Measurements from ENCODE around the gene ZBTB11. TPM values are rescaled to one million over a fixed set of nuclear protein-coding genes. Genes with fewer than 3 reads are reported as not detected.
"Not testable (repeated sequence)": the region's sequence is repeated elsewhere in the genome, so short reads cannot be mapped to it uniquely, and the experiment has no call there.

Gene ZBTB11
- total RNA-seq, 1 experiment from 2014 or later: 22.4 TPM

GRCh38 chr3:101617478-101617877, 59.5 kb downstream of the ZBTB11 start:
- POLR2A ChIA-PET (ENCODE audit: low non-redundant PET): no interaction called here
- no TSS peak for BruUV-seq (replicated peaks)
- intact Hi-C loops (cut with micrococcal nuclease; ENCODE audit: unreplicated experiment): no loop called here
- Histone ChIP-seq H3K9me3 (ENCODE audit: low read depth, low read length, poor library complexity, severe bottlenecking) (no peaks in the 10 kb centered on the region), H3K36me3 (ENCODE audit: insufficient read depth, low read length, poor library complexity, severe bottlenecking) (no peaks in the 10 kb centered on the region), H3K4me3 (ENCODE audit: low read depth, low read length, poor library complexity, severe bottlenecking) (no peak overlapping the region), H3K4me1 (ENCODE audit: insufficient read depth, low read length, poor library complexity, severe bottlenecking) (no peaks in the 10 kb centered on the region), H3K27ac (ENCODE audit: low read depth, low read length, poor library complexity, severe bottlenecking) (no peak overlapping the region), H3K27me3 (replicated peaks; ENCODE audit: insufficient read depth, low read depth, low read length, poor library complexity) (no peaks in the 10 kb centered on the region)
- CTCF ChIA-PET: no interaction called here
- no peak for DNase-seq (ENCODE audit: low spot score)
- TF ChIP-seq EZH2 (IDR thresholded peaks at IDR 0.05; ENCODE audit: borderline replicate concordance, low read depth, low read length, poor library complexity, severe bottlenecking) (no peak), CTCF (conservative IDR thresholded peaks at IDR 0.05; ENCODE audit: low read depth, low read length) (no peak)

GRCh38 chr3:101615525-101615924, 61.4 kb downstream of the ZBTB11 start:
- no peaks in the 10 kb centered on the region for H3K9me3 ChIP-seq (ENCODE audit: low read depth, low read length, poor library complexity, severe bottlenecking)
- H3K27me3 ChIP-seq (replicated peaks; ENCODE audit: insufficient read depth, low read depth, low read length, poor library complexity): no peaks in the 10 kb centered on the region
- intact Hi-C loops (cut with micrococcal nuclease; ENCODE audit: unreplicated experiment): no loop called here
- no peak for DNase-seq (ENCODE audit: low spot score)
- TF ChIP-seq CTCF (conservative IDR thresholded peaks at IDR 0.05; ENCODE audit: low read depth, low read length) (no peak), EZH2 (IDR thresholded peaks at IDR 0.05; ENCODE audit: borderline replicate concordance, low read depth, low read length, poor library complexity, severe bottlenecking) (no peak)
- ChIA-PET POLR2A (ENCODE audit: low non-redundant PET) (no interaction called here), CTCF (no interaction called here)
- H3K4me3 ChIP-seq (ENCODE audit: low read depth, low read length, poor library complexity, severe bottlenecking): no peak overlapping the region
- H3K4me1 ChIP-seq (ENCODE audit: insufficient read depth, low read length, poor library complexity, severe bottlenecking): no peaks in the 10 kb centered on the region
- H3K36me3 ChIP-seq (ENCODE audit: insufficient read depth, low read length, poor library complexity, severe bottlenecking): no peaks in the 10 kb centered on the region
- BruUV-seq (replicated peaks): no TSS peak
- H3K27ac ChIP-seq (ENCODE audit: low read depth, low read length, poor library complexity, severe bottlenecking): no peak overlapping the region

GRCh38 chr3:101613014-101613413, 63.9 kb downstream of the ZBTB11 start:
- H3K4me1 ChIP-seq (ENCODE audit: insufficient read depth, low read length, poor library complexity, severe bottlenecking); H3K27me3 ChIP-seq (replicated peaks; ENCODE audit: insufficient read depth, low read depth, low read length, poor library complexity); POLR2A ChIA-PET (ENCODE audit: low non-redundant PET); intact Hi-C loops (cut with micrococcal nuclease; ENCODE audit: unreplicated experiment); DNase-seq (ENCODE audit: low spot score); BruUV-seq (replicated peaks); H3K9me3 ChIP-seq (ENCODE audit: low read depth, low read length, poor library complexity, severe bottlenecking); H3K27ac ChIP-seq (ENCODE audit: low read depth, low read length, poor library complexity, severe bottlenecking); H3K36me3 ChIP-seq (ENCODE audit: insufficient read depth, low read length, poor library complexity, severe bottlenecking); H3K4me3 ChIP-seq (ENCODE audit: low read depth, low read length, poor library complexity, severe bottlenecking); CTCF ChIA-PET: not testable (repeated sequence)

GRCh38 chr3:101611023-101611422, 65.9 kb downstream of the ZBTB11 start:
- intact Hi-C loops (cut with micrococcal nuclease; ENCODE audit: unreplicated experiment): no loop called here
- Histone ChIP-seq H3K4me3 (ENCODE audit: low read depth, low read length, poor library complexity, severe bottlenecking) (no peak overlapping the region), H3K9me3 (ENCODE audit: low read depth, low read length, poor library complexity, severe bottlenecking) (no peaks in the 10 kb centered on the region), H3K27me3 (replicated peaks; ENCODE audit: insufficient read depth, low read depth, low read length, poor library complexity) (no peaks in the 10 kb centered on the region), H3K36me3 (ENCODE audit: insufficient read depth, low read length, poor library complexity, severe bottlenecking) (no peaks in the 10 kb centered on the region), H3K27ac (ENCODE audit: low read depth, low read length, poor library complexity, severe bottlenecking) (no peak overlapping the region), H3K4me1 (ENCODE audit: insufficient read depth, low read length, poor library complexity, severe bottlenecking) (no peaks in the 10 kb centered on the region)
- TF ChIP-seq CTCF (conservative IDR thresholded peaks at IDR 0.05; ENCODE audit: low read depth, low read length) (no peak), EZH2 (IDR thresholded peaks at IDR 0.05; ENCODE audit: borderline replicate concordance, low read depth, low read length, poor library complexity, severe bottlenecking) (no peak)
- BruUV-seq (replicated peaks): no TSS peak
- POLR2A ChIA-PET (ENCODE audit: low non-redundant PET): no interaction called here
- CTCF ChIA-PET: no interaction called here
- no peak for DNase-seq (ENCODE audit: low spot score)

- H3K27me3 ChIP-seq (replicated peaks; ENCODE audit: insufficient read depth, low read depth, low read length, poor library complexity); CTCF ChIA-PET; H3K27ac ChIP-seq (ENCODE audit: low read depth, low read length, poor library complexity, severe bottlenecking); H3K36me3 ChIP-seq (ENCODE audit: insufficient read depth, low read length, poor library complexity, severe bottlenecking); H3K9me3 ChIP-seq (ENCODE audit: low read depth, low read length, poor library complexity, severe bottlenecking); BruUV-seq (replicated peaks); intact Hi-C loops (cut with micrococcal nuclease; ENCODE audit: unreplicated experiment); H3K4me1 ChIP-seq (ENCODE audit: insufficient read depth, low read length, poor library complexity, severe bottlenecking); DNase-seq (ENCODE audit: low spot score); H3K4me3 ChIP-seq (ENCODE audit: low read depth, low read length, poor library complexity, severe bottlenecking); POLR2A ChIA-PET (ENCODE audit: low non-redundant PET): not testable (repeated sequence)
Measured at GRCh38 chr3:101605398-101605797, 71.5 kb downstream of the ZBTB11 start.

All from A673 (cell line).